Panc1 (cell line): ENCODE measurements around the gene TP63. TPM values are rescaled to one million over a fixed set of nuclear protein-coding genes. Genes with fewer than 3 reads are reported as not detected.

ENCODE experiments used
- ATAC-seq: fragments of 200-7000 bp; cut with Tn5 transposase; 2 replicates; pipeline ENCODE4 v1.9.1; 2020; ENCODE audit warnings: mild to moderate bottlenecking, moderate library complexity
- BruUV-seq: library from RNA; stranded (reverse); fragments of 400-500 nt; replicated peaks from 2 replicates; lab custom pipeline; 2021; lab: Mats Ljungman, UMichigan
- CTCF ChIA-PET: fragments of 300-600 bp; sonication (Branson Sonifier 250); formaldehyde crosslinking; loops from one replicate; lab custom pipeline; 2022; ENCODE audit warnings: antibody characterized with exemption; lab: Charles Lee
- POLR2A ChIA-PET: fragments of 300-600 bp; sonication (Branson Sonifier 250); formaldehyde crosslinking; loops from one replicate; lab custom pipeline; 2022; ENCODE audit warnings: antibody characterized with exemption; lab: Charles Lee
- DNase-seq: peaks from one replicate; pipeline ENCODE4 v3.0.0-alpha.2; 2010; ENCODE audit warnings: low read depth, low spot score
- H3K27ac ChIP-seq: 2 replicates; pipeline ENCODE4 v1.5.1; 2011; ENCODE audit warnings: mild to moderate bottlenecking, low read length, inconsistent platforms
- H3K27me3 ChIP-seq: fragments of 200-500 bp; sonication (Bioruptor generic); 2 replicates; pipeline ENCODE4 v1.6.0; 2014; ENCODE audit warnings: low read length, inconsistent platforms; ENCODE audit not compliant: control insufficient read depth, insufficient read depth
- H3K36me3 ChIP-seq: fragments of 200-500 bp; sonication (Bioruptor generic); 2 replicates; pipeline ENCODE4 v1.5.1; 2014; ENCODE audit warnings: inconsistent platforms, mild to moderate bottlenecking, low read length, moderate library complexity; ENCODE audit not compliant: control insufficient read depth, insufficient read depth
- H3K4me1 ChIP-seq: 2 replicates; pipeline ENCODE4 v1.5.1; 2011; ENCODE audit warnings: inconsistent platforms, mild to moderate bottlenecking, low read length, moderate library complexity; ENCODE audit not compliant: control insufficient read depth, insufficient read depth
- H3K4me3 ChIP-seq, 2 experiments: 2 replicates each; pipeline ENCODE4 v1.5.1; 2011 to 2012; ENCODE audit warnings: low read depth in 2 of 2, low read length in 2 of 2, mild to moderate bottlenecking in 2 of 2, inconsistent platforms in 1 of 2, moderate library complexity in 1 of 2
- H3K9me3 ChIP-seq: fragments of 200-500 bp; sonication (Bioruptor generic); 2 replicates; pipeline ENCODE4 v1.5.1; 2014; ENCODE audit warnings: low read depth, mild to moderate bottlenecking, inconsistent platforms, low read length, moderate library complexity; ENCODE audit not compliant: control insufficient read depth, insufficient read depth
- POLR2AphosphoS5 ChIP-seq: IDR thresholded peaks from 2 replicates; pipeline ENCODE4 v1.6.1; 2012; ENCODE audit warnings: mild to moderate bottlenecking, low read depth, low read length, moderate library complexity
- SIN3A ChIP-seq: IDR thresholded peaks from 2 replicates; pipeline ENCODE4 v1.6.1; 2012; ENCODE audit warnings: low read depth, mild to moderate bottlenecking, low read length, moderate library complexity, borderline replicate concordance; ENCODE audit not compliant: insufficient read depth
- TCF7L2 ChIP-seq: IDR thresholded peaks from 2 replicates; pipeline ENCODE4 v1.6.1; 2011; ENCODE audit warnings: mild to moderate bottlenecking, low read depth, low read length, inconsistent platforms
- in situ Hi-C: cut with HindIII; loops from 2 replicates; pipeline ENCODE4 v1.10.0; 2016; ENCODE audit warnings: low sequenced_read_pairs, low pct_unique_long_range_greater_than_20kb
- intact Hi-C: fragments of 100-400 bp; cut with micrococcal nuclease; formaldehyde crosslinking; loops from one replicate; pipeline ENCODE4 v1.10.0; 2022; ENCODE audit not compliant: unreplicated experiment
- total RNA-seq: library from RNA; stranded (reverse); gene quantifications from one replicate; pipeline ENCODE4 v1.2.1, GENCODE V29; 2021; ENCODE audit not compliant: unreplicated experiment
- TF ChIP-seq, protein P1 (sequence below): fragments of 450-650 bp; IDR thresholded peaks from 2 replicates; pipeline ENCODE4 v1.5.1; 2017; ENCODE audit warnings: mild to moderate bottlenecking
- TF ChIP-seq, protein P2 (sequence below), 2 experiments: IDR thresholded peaks; 2 replicates each; pipeline ENCODE4 v1.6.1; 2011 to 2012; ENCODE audit warnings: low read depth in 2 of 2, control low read depth in 1 of 2, low read length in 1 of 2, mild to moderate bottlenecking in 1 of 2, moderate library complexity in 1 of 2; ENCODE audit not compliant: insufficient read depth in 1 of 2

Gene TP63
- total RNA-seq, 1 experiment from 2014 or later = 0.51 TPM

DNA sequence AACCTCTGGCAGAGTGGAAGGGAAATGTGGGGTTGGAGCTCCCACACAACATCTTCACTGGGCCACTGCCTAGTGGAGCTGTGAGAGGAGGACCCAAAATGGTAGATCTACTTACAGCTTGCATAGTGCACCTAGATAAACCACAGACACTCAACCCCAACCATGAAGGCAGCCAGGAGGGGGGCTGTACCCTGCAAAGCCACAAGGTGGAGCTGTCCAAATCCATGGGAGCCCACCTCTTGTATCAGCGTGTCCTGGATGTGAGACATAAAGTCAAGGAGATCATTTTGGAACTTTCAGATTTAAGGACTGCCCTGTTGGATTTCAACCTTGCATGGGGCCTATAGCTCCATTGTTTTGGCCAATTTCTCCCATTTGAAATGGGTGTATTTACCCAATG is 20.9 kb downstream of the TP63 start:
- BruUV-seq = no TSS peak
- H3K27me3 ChIP-seq = no peaks in the 10 kb centered on the region
- H3K9me3 ChIP-seq = peaks cover 11% of the 10 kb centered on the region; the same call in 1 of the 2 replicates
- DNase-seq (no peak), ATAC-seq (no peak)
- in situ Hi-C loops = no loop called here
- H3K4me1 ChIP-seq = no peaks in the 10 kb centered on the region
- intact Hi-C loops = no loop called here
- TF ChIP-seq TCF7L2 (no peak), SIN3A (no peak)
- TF ChIP-seq, protein P1, sequence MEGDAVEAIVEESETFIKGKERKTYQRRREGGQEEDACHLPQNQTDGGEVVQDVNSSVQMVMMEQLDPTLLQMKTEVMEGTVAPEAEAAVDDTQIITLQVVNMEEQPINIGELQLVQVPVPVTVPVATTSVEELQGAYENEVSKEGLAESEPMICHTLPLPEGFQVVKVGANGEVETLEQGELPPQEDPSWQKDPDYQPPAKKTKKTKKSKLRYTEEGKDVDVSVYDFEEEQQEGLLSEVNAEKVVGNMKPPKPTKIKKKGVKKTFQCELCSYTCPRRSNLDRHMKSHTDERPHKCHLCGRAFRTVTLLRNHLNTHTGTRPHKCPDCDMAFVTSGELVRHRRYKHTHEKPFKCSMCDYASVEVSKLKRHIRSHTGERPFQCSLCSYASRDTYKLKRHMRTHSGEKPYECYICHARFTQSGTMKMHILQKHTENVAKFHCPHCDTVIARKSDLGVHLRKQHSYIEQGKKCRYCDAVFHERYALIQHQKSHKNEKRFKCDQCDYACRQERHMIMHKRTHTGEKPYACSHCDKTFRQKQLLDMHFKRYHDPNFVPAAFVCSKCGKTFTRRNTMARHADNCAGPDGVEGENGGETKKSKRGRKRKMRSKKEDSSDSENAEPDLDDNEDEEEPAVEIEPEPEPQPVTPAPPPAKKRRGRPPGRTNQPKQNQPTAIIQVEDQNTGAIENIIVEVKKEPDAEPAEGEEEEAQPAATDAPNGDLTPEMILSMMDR = peak; percentile 52
- TF ChIP-seq, protein P2, sequence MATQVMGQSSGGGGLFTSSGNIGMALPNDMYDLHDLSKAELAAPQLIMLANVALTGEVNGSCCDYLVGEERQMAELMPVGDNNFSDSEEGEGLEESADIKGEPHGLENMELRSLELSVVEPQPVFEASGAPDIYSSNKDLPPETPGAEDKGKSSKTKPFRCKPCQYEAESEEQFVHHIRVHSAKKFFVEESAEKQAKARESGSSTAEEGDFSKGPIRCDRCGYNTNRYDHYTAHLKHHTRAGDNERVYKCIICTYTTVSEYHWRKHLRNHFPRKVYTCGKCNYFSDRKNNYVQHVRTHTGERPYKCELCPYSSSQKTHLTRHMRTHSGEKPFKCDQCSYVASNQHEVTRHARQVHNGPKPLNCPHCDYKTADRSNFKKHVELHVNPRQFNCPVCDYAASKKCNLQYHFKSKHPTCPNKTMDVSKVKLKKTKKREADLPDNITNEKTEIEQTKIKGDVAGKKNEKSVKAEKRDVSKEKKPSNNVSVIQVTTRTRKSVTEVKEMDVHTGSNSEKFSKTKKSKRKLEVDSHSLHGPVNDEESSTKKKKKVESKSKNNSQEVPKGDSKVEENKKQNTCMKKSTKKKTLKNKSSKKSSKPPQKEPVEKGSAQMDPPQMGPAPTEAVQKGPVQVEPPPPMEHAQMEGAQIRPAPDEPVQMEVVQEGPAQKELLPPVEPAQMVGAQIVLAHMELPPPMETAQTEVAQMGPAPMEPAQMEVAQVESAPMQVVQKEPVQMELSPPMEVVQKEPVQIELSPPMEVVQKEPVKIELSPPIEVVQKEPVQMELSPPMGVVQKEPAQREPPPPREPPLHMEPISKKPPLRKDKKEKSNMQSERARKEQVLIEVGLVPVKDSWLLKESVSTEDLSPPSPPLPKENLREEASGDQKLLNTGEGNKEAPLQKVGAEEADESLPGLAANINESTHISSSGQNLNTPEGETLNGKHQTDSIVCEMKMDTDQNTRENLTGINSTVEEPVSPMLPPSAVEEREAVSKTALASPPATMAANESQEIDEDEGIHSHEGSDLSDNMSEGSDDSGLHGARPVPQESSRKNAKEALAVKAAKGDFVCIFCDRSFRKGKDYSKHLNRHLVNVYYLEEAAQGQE (IDR thresholded peaks at IDR 0.05; ENCODE audit: insufficient read depth in 1 of 2, low read depth in 2 of 2, low read length in 1 of 2) = no peak
- ChIA-PET CTCF (no interaction called here), POLR2A (no interaction called here)
- no peaks in the 10 kb centered on the region for H3K36me3 ChIP-seq
- no peak overlapping the region for H3K27ac ChIP-seq
- H3K4me3 ChIP-seq = no peak overlapping the region

DNA sequence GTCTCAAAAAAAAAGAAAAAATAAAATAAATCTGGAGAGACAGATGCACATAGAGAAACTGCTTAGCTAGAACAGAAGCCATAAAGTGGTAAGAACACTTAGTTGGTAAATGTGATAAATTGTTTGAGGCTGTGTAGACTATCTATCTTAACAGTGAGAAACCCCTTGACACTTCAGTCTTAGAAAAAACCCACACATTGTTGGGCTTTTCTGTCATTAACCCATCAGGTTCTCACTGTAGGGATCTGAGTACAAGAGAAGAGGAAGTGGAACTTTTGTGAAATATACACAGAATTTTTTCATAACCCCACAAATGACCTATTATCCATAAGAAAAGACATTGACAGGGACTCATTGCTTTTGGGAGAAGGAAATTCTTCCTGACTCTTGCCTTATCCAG is 24.4 kb downstream of the TP63 start:
- ChIA-PET POLR2A (no interaction called here), CTCF (no interaction called here)
- BruUV-seq = no TSS peak
- Histone ChIP-seq H3K9me3 (peaks cover 15% of the 10 kb centered on the region; the same call in 1 of the 2 replicates), H3K4me1 (no peaks in the 10 kb centered on the region), H3K4me3 (no peak overlapping the region), H3K27ac (no peak overlapping the region), H3K27me3 (no peaks in the 10 kb centered on the region), H3K36me3 (no peaks in the 10 kb centered on the region)
- intact Hi-C loops (no loop called here), in situ Hi-C loops (no loop called here)
- DNase-seq (no peak), ATAC-seq (no peak)
- TF ChIP-seq, protein P1 = no peak
- TF ChIP-seq POLR2AphosphoS5 (no peak), SIN3A (no peak), TCF7L2 (no peak)
- TF ChIP-seq, protein P2 (IDR thresholded peaks at IDR 0.05; ENCODE audit: insufficient read depth in 1 of 2, low read depth in 2 of 2, low read length in 1 of 2) = no peak
